Keratinocyte (primary cell): Measurements from ENCODE around the gene GNA15. TPM values are rescaled to one million over a fixed set of nuclear protein-coding genes. Genes with fewer than 3 reads are reported as not detected.

Source experiments
- DNase-seq: peaks from one replicate; pipeline ENCODE4 v3.0.0-alpha.2; 2011; ENCODE audit warnings: low read depth, missing footprints, low spot score
- FAIRE-seq: peaks from 2 replicates; lab custom pipeline; 2011; peaks lifted over from hg19 to GRCh38; lab: Jason Lieb, UNC
- H2AFZ ChIP-seq: 2 replicates; pipeline ENCODE4 v1.6.0; 2012; ENCODE audit warnings: low read length, control low read depth, inconsistent platforms; ENCODE audit not compliant: control insufficient read depth
- H3K27ac ChIP-seq: 2 replicates; pipeline ENCODE4 v1.5.1; 2011; ENCODE audit warnings: low read length; ENCODE audit not compliant: control insufficient read depth, insufficient read depth
- H3K27me3 ChIP-seq: 3 replicates; pipeline ENCODE4 v1.6.0; 2011; ENCODE audit warnings: low read length; ENCODE audit not compliant: control insufficient read depth, insufficient read depth; ENCODE audit errors: extremely low read depth
- H3K36me3 ChIP-seq, 2 experiments: 2 replicates in 1 of 2; 3 replicates in 1 of 2; pipeline ENCODE4 v1.5.1; 2011; ENCODE audit warnings: low read length in 2 of 2, mild to moderate bottlenecking in 1 of 2; ENCODE audit not compliant: control insufficient read depth in 2 of 2, insufficient read depth in 2 of 2; ENCODE audit errors: extremely low read depth in 1 of 2
- H3K4me1 ChIP-seq: 3 replicates; pipeline ENCODE4 v1.5.1; 2011; ENCODE audit warnings: low read length; ENCODE audit not compliant: control insufficient read depth, insufficient read depth; ENCODE audit errors: extremely low read depth
- H3K4me2 ChIP-seq: 3 replicates; pipeline ENCODE4 v1.6.0; 2011; ENCODE audit warnings: low read depth, low read length; ENCODE audit not compliant: control insufficient read depth, insufficient read depth; ENCODE audit errors: extremely low read depth
- H3K4me3 ChIP-seq, 3 experiments: fragments of 200-600 bp in 1 of 3; sonication (generic) in 1 of 3; 2 replicates in 2 of 3; 3 replicates in 1 of 3; pipeline ENCODE4 v1.5.1; 2011 to 2016; ENCODE audit warnings: low read length in 3 of 3, mild to moderate bottlenecking in 3 of 3, control low read depth in 2 of 3, inconsistent platforms in 1 of 3, low read depth in 1 of 3, mixed read lengths in 1 of 3, mixed run types in 1 of 3, moderate library complexity in 1 of 3; ENCODE audit not compliant: control insufficient read depth in 2 of 3, insufficient read depth in 2 of 3; ENCODE audit errors: extremely low read depth in 1 of 3
- H3K79me2 ChIP-seq: 2 replicates; pipeline ENCODE4 v1.6.0; 2012; ENCODE audit warnings: low read length; ENCODE audit not compliant: control insufficient read depth, insufficient read depth
- H3K9ac ChIP-seq: 3 replicates; pipeline ENCODE4 v1.6.0; 2011; ENCODE audit warnings: low read length; ENCODE audit not compliant: control insufficient read depth, insufficient read depth; ENCODE audit errors: extremely low read depth
- H3K9me1 ChIP-seq: 3 replicates; pipeline ENCODE4 v1.6.0; 2011; ENCODE audit warnings: low read length; ENCODE audit not compliant: control insufficient read depth, insufficient read depth; ENCODE audit errors: extremely low read depth
- H3K9me3 ChIP-seq: 2 replicates; pipeline ENCODE4 v1.5.1; 2012; ENCODE audit warnings: low read depth, low read length; ENCODE audit not compliant: control insufficient read depth
- H4K20me1 ChIP-seq: 3 replicates; pipeline ENCODE4 v1.6.0; 2011; ENCODE audit warnings: low read length; ENCODE audit not compliant: control insufficient read depth, insufficient read depth; ENCODE audit errors: extremely low read depth
- CTCF ChIP-seq, 3 experiments: IDR thresholded peaks in 1 of 3; conservative IDR thresholded peaks in 1 of 3; optimal IDR thresholded peaks in 1 of 3; 2 replicates in 2 of 3; 3 replicates in 1 of 3; pipeline versions ENCODE3 to v1.5.1; 2011; ENCODE audit warnings: low read length in 3 of 3, mild to moderate bottlenecking in 3 of 3, moderate library complexity in 2 of 3, control low read depth in 1 of 3, inconsistent platforms in 1 of 3; ENCODE audit not compliant: insufficient read depth in 2 of 3; ENCODE audit errors: extremely low read depth in 1 of 3
- EZH2 ChIP-seq: IDR thresholded peaks from one replicate; pipeline ENCODE4 v1.6.1; 2012; ENCODE audit warnings: inconsistent platforms, mild to moderate bottlenecking, low read length, moderate library complexity
- dilution Hi-C: fragments of 300-500 bp; cut with MboI; formaldehyde crosslinking; loops from one replicate; pipeline ENCODE4 v1.7.0; 2020; ENCODE audit warnings: low sequenced_read_pairs; ENCODE audit not compliant: extremely low pct_ligation_motif_present
- polyA plus RNA-seq, 5 experiments: library from polyadenylated mRNA; depleted of rRNA in 3 of 5; stranded (reverse) in 3 of 5; stranded (forward) in 1 of 5; unstranded in 1 of 5; fragments of >200 nt; gene quantifications; 1 replicate in 1 of 5; 2 replicates in 3 of 5; 3 replicates in 1 of 5; pipeline versions ENCODE4 v1.2.1 to v1.2.3, GENCODE V29; 2011 to 2012; ENCODE audit warnings: missing spikeins in 2 of 5, low read depth in 1 of 5, low replicate concordance in 1 of 5

Gene GNA15
- polyA plus RNA-seq, 1 donor (not counting 4 experiments of a cell fraction or from before 2014, with no cell fraction given): 60.0 TPM

DNA sequence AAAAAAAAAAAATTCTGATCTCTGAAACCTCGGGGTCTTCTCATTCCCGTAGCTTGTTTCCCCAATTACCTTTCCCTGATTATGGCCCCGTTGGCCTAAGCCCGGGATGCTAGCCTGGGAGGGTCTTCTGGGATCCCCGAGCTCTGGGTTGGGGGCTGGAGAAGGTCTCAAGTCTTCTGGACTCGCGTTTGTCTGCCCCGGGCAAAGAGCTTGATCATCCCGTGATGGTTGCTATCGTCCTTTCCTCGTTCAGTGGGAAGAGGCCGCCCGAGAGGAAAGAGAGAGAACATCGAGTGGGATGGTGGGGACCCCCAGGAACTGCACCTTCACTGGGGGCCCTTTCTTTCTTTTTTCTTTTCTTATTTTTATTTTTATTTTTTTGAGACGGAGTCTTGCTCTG, 2.4 kb downstream of the GNA15 start:
- Histone ChIP-seq H2AFZ (no peak overlapping the region), H3K79me2 (peaks cover 62% of the 10 kb centered on the region), H3K4me3 (no peak overlapping the region), H3K9me1 (no peaks in the 10 kb centered on the region), H3K27ac (no peak overlapping the region), H3K4me1 (peaks cover 27% of the 10 kb centered on the region), H3K9me3 (no peaks in the 10 kb centered on the region), H4K20me1 (no peaks in the 10 kb centered on the region), H3K27me3 (no peaks in the 10 kb centered on the region), H3K4me2 (no peak overlapping the region), H3K36me3 (peaks cover 4 to 9% of the 10 kb centered on the region in 2 experiments), H3K9ac (no peak overlapping the region)
- dilution Hi-C loops: no loop called here
- DNase-seq (no peak), FAIRE-seq (no peak)
- TF ChIP-seq CTCF (optimal IDR thresholded peaks at IDR 0.05 in 1 of 3, IDR thresholded peaks at IDR 0.05 in 1 of 3, conservative IDR thresholded peaks at IDR 0.05 in 1 of 3; ENCODE audit: extremely low read depth in 1 of 3, insufficient read depth in 2 of 3, low read length in 3 of 3) (no peak), EZH2 (no peak)

GRCh38 chr19:3140667-3141038, 4.8 kb downstream of the GNA15 start:
- TF ChIP-seq EZH2 (no peak), CTCF (optimal IDR thresholded peaks at IDR 0.05 in 1 of 3, IDR thresholded peaks at IDR 0.05 in 1 of 3, conservative IDR thresholded peaks at IDR 0.05 in 1 of 3; ENCODE audit: extremely low read depth in 1 of 3, insufficient read depth in 2 of 3, low read length in 3 of 3) (no peak)
- Histone ChIP-seq H3K79me2 (peaks cover 68% of the 10 kb centered on the region), H3K36me3 (peaks cover 3 to 10% of the 10 kb centered on the region in 2 experiments), H3K9ac (no peak overlapping the region), H3K27me3 (no peaks in the 10 kb centered on the region), H3K9me3 (no peaks in the 10 kb centered on the region), H3K4me2 (no peak overlapping the region), H4K20me1 (no peaks in the 10 kb centered on the region), H3K4me1 (peaks cover 25% of the 10 kb centered on the region), H3K9me1 (no peaks in the 10 kb centered on the region), H3K27ac (peak overlapping the region; percentile 29), H3K4me3 (no peak overlapping the region), H2AFZ (no peak overlapping the region)
- no peak for FAIRE-seq
- dilution Hi-C loops: no loop called here
- no peak for DNase-seq
